Measurements from ENCODE around the gene STRBP.
"Not testable (repeated sequence)": the region's sequence is repeated elsewhere in the genome, so short reads cannot be mapped to it uniquely, and the experiment has no call there.

STRBP gene

GRCh38 chr9:123282362-123283047, 14.1 kb upstream of the STRBP start:
- DNase-seq: no peak

- no peak for DNase-seq
Measured at GRCh38 chr9:123281659-123282350, 13.4 kb upstream of the STRBP start.

GRCh38 chr9:123278879-123279493, 10.6 kb upstream of the STRBP start:
- DNase-seq: not testable (repeated sequence)

- DNase-seq: no peak
Measured at GRCh38 chr9:123278361-123278760, 10.0 kb upstream of the STRBP start.

GRCh38 chr9:123276551-123276950, 8.2 kb upstream of the STRBP start:
- no peak for DNase-seq

- not testable (repeated sequence) for DNase-seq
Measured at GRCh38 chr9:123271133-123271532, 2.7 kb upstream of the STRBP start.

- no peak for DNase-seq
Measured at GRCh38 chr9:123269281-123269680, 895 bp upstream of the STRBP start.

GRCh38 chr9:123268199-123268464, 254 bp downstream of the STRBP start:
- no peak for DNase-seq

GRCh38 chr9:123267481-123268198, 746 bp downstream of the STRBP start:
- DNase-seq: no peak

- no peak for DNase-seq
Measured at GRCh38 chr9:123266655-123267399, 1.6 kb downstream of the STRBP start.

- DNase-seq: no peak
Measured at GRCh38 chr9:123265833-123266232, 2.6 kb downstream of the STRBP start.

- no peak for DNase-seq
Measured at GRCh38 chr9:123263227-123263626, 5.2 kb downstream of the STRBP start.

- DNase-seq: no peak
Measured at GRCh38 chr9:123262338-123262737, 6.0 kb downstream of the STRBP start.

GRCh38 chr9:123261006-123261677, 7.2 kb downstream of the STRBP start:
- no peak for DNase-seq

- no peak for DNase-seq
Measured at GRCh38 chr9:123260340-123260739, 8.0 kb downstream of the STRBP start.

- DNase-seq: no peak
Measured at GRCh38 chr9:123257276-123257675, 11.1 kb downstream of the STRBP start.

- DNase-seq: no peak
Measured at GRCh38 chr9:123255718-123256117, 12.7 kb downstream of the STRBP start.

- no peak for DNase-seq
Measured at GRCh38 chr9:123253204-123253603, 15.2 kb downstream of the STRBP start.

- DNase-seq: no peak
Measured at GRCh38 chr9:123251741-123252140, 16.6 kb downstream of the STRBP start.

- DNase-seq: no peak
Measured at GRCh38 chr9:123251324-123251723, 17.1 kb downstream of the STRBP start.

- DNase-seq: no peak
Measured at GRCh38 chr9:123250504-123250903, 17.9 kb downstream of the STRBP start.

GRCh38 chr9:123249162-123249561, 19.2 kb downstream of the STRBP start:
- DNase-seq: not testable (repeated sequence)

Data from fibroblast of skin of abdomen (primary cell).